Central memory CD8-positive, alpha-beta T cell (primary cell): ENCODE data around the gene YOD1.

Experiments
- ATAC-seq: fragments of 150-1000 bp; cut with Tn5 transposase; replicated peaks from 2 replicates; pipeline ENCODE4 v1.10.0; 2022; ENCODE audit warnings: mild to moderate bottlenecking, moderate FRiP score, moderate number of reproducible peaks; ENCODE audit not compliant: poor library complexity, severe bottlenecking; ENCODE audit errors: extremely low read depth
- DNase-seq, 2 donors: peaks; one replicate each; pipeline ENCODE4 v3.0.0; 2021; ENCODE audit warnings: low spot score in 2 of 2
- H3K27ac Mint-ChIP-seq: one replicate; pipeline ENCODE4 v1.8.0; 2022; ENCODE audit warnings: low read depth, mild to moderate bottlenecking, moderate library complexity, mixed read lengths
- H3K27me3 Mint-ChIP-seq: one replicate; pipeline ENCODE4 v1.8.0; 2022; ENCODE audit warnings: mixed read lengths
- H3K36me3 Mint-ChIP-seq: one replicate; pipeline ENCODE4 v1.8.0; 2022; ENCODE audit warnings: mild to moderate bottlenecking, moderate library complexity, mixed read lengths; ENCODE audit not compliant: insufficient read depth
- H3K4me1 Mint-ChIP-seq: one replicate; pipeline ENCODE4 v1.8.0; 2022; ENCODE audit warnings: mixed read lengths
- H3K4me3 Mint-ChIP-seq: one replicate; pipeline ENCODE4 v1.8.0; 2022; ENCODE audit warnings: mild to moderate bottlenecking, moderate library complexity, mixed read lengths
- H3K9me3 Mint-ChIP-seq: one replicate; pipeline ENCODE4 v1.8.0; 2022; ENCODE audit warnings: mixed read lengths

YOD1 gene

GRCh38 chr1:207069061-207069460 is 18.1 kb upstream of the YOD1 start:
- DNase-seq (no peak), ATAC-seq (no peak)
- Mint-ChIP-seq H3K9me3 (no peaks in the 10 kb centered on the region), H3K4me3 (no peak overlapping the region), H3K27ac (no peak overlapping the region), H3K4me1 (peaks cover 6% of the 10 kb centered on the region), H3K36me3 (peaks cover 1% of the 10 kb centered on the region), H3K27me3 (no peaks in the 10 kb centered on the region)

DNA sequence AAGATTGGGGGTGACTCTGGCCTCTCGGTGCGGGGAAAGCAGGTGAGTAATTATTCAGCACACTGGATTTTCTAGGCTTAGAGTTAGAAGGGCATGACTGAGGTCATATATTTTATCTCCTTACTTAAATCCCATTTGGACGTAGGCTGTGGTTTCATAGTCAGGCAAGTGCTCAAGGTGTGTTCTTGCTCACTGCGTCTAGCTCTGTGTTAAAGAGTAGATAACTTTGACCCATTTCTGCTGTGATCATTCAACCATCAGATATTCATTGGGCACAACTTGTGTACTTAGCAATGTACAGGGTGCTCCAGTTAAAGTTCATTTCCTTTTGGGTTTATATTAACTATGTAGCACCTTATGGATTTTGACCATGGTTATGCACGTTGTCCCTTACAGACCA is 16.7 kb upstream of the YOD1 start:
- DNase-seq (no peak), ATAC-seq (no peak)
- H3K27ac Mint-ChIP-seq: no peak overlapping the region
- no peaks in the 10 kb centered on the region for H3K9me3 Mint-ChIP-seq
- peaks cover 4% of the 10 kb centered on the region for H3K36me3 Mint-ChIP-seq
- H3K27me3 Mint-ChIP-seq: no peaks in the 10 kb centered on the region
- no peak overlapping the region for H3K4me3 Mint-ChIP-seq
- H3K4me1 Mint-ChIP-seq: peaks cover 6% of the 10 kb centered on the region

- DNase-seq (no peak), ATAC-seq (no peak)
- Mint-ChIP-seq H3K9me3 (no peaks in the 10 kb centered on the region), H3K36me3 (peaks cover 5% of the 10 kb centered on the region), H3K4me1 (peaks cover 6% of the 10 kb centered on the region), H3K27ac (no peak overlapping the region), H3K4me3 (no peak overlapping the region), H3K27me3 (no peaks in the 10 kb centered on the region)
Observed at GRCh38 chr1:207067185-207067584, 16.2 kb upstream of the YOD1 start.

DNA sequence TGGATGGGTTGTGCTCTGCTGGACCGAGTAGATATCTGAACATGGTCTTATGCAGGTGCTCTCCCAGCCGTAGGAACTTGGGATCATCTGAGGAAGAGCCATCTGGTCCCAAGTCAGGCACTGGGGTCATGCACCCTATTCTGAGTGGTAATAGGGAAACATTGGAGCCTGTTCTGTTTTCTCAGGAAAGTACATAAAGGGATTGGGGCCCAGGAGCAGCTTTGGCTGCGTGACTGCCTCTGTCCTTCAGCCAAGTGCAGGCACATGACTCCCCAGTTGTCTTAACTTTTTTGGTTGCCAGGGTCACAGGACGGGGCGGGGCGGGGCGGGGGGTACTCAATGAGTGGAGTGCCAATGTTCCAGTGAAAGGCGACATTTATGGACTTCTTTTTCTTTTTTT is 13.6 kb upstream of the YOD1 start:
- no peak for DNase-seq
- Mint-ChIP-seq H3K27ac (no peak overlapping the region), H3K9me3 (no peaks in the 10 kb centered on the region), H3K4me1 (no peaks in the 10 kb centered on the region), H3K27me3 (no peaks in the 10 kb centered on the region), H3K36me3 (peaks cover 6% of the 10 kb centered on the region), H3K4me3 (no peak overlapping the region)
- ATAC-seq: no peak

GRCh38 chr1:207063014-207063413 is 12.0 kb upstream of the YOD1 start:
- DNase-seq: no peak
- Mint-ChIP-seq H3K27ac (no peak overlapping the region), H3K36me3 (peaks cover 5% of the 10 kb centered on the region), H3K9me3 (no peaks in the 10 kb centered on the region), H3K27me3 (no peaks in the 10 kb centered on the region), H3K4me1 (no peaks in the 10 kb centered on the region), H3K4me3 (no peak overlapping the region)
- no peak for ATAC-seq

DNA sequence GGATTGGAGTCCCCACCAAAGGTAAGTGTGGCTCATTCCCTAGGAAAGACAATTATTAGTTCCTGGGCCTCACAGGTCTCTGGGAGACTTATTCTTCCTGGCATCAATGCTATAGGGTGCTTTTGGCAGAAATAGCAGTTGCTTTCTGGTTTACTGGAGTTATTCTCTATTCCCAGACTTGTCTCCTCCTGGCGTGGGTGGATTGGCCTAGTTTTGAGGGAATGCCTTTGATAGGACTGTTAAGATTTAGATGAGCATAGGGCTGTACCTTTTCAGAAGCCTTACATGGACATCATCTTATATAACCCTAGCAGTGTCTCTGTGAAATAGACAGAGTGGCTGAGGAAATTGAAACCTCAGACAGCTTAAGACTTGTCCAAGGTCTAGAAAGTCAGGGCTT is 11.1 kb upstream of the YOD1 start:
- ATAC-seq (no peak), DNase-seq (no peak)
- no peak overlapping the region for H3K4me3 Mint-ChIP-seq
- no peaks in the 10 kb centered on the region for H3K4me1 Mint-ChIP-seq
- H3K27me3 Mint-ChIP-seq: no peaks in the 10 kb centered on the region
- H3K36me3 Mint-ChIP-seq: peaks cover 5% of the 10 kb centered on the region
- H3K9me3 Mint-ChIP-seq: no peaks in the 10 kb centered on the region
- H3K27ac Mint-ChIP-seq: no peak overlapping the region

DNA sequence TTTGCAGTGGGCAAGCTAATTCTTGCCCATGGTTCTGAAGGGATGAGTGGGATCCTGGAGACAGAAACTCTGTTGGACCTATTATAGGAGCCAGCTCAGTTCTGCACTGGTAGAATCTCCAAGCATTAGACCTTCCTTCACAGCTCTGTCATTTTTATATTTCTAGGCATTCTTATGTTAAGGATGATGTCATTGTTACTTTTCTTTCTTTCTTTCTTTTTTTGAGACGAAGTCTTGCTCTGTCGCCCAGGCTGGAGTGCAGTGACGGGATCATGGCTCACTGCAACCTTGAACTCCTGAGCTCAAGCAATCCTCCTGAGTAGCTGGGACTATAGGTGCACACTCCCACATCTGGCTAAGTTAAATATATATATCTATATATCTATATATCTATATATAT is 9.6 kb upstream of the YOD1 start:
- Mint-ChIP-seq H3K4me1 (no peaks in the 10 kb centered on the region), H3K36me3 (peaks cover 5% of the 10 kb centered on the region), H3K4me3 (no peak overlapping the region), H3K27ac (no peak overlapping the region), H3K9me3 (no peaks in the 10 kb centered on the region), H3K27me3 (peaks cover 9% of the 10 kb centered on the region)
- ATAC-seq (no peak), DNase-seq (no peak)

- ATAC-seq: no peak
- peaks cover 9% of the 10 kb centered on the region for H3K27me3 Mint-ChIP-seq
Observed at GRCh38 chr1:207059881-207060280, 8.9 kb upstream of the YOD1 start.

GRCh38 chr1:207058878-207059867 is 8.2 kb upstream of the YOD1 start:
- ATAC-seq (no peak), DNase-seq (no peak)
- no peaks in the 10 kb centered on the region for H3K9me3 Mint-ChIP-seq
- no peaks in the 10 kb centered on the region for H3K4me1 Mint-ChIP-seq
- no peak overlapping the region for H3K4me3 Mint-ChIP-seq
- no peak overlapping the region for H3K27ac Mint-ChIP-seq
- peaks cover 5% of the 10 kb centered on the region for H3K36me3 Mint-ChIP-seq
- H3K27me3 Mint-ChIP-seq: peaks cover 9% of the 10 kb centered on the region

More at GRCh38 chr1:207059881-207060280, 8.9 kb upstream of the YOD1 start:
- DNase-seq: no peak
- H3K9me3 Mint-ChIP-seq: no peaks in the 10 kb centered on the region
- H3K36me3 Mint-ChIP-seq: peaks cover 5% of the 10 kb centered on the region
- H3K4me3 Mint-ChIP-seq: no peak overlapping the region
- H3K27ac Mint-ChIP-seq: no peak overlapping the region
- H3K4me1 Mint-ChIP-seq: no peaks in the 10 kb centered on the region

GRCh38 chr1:207058252-207058651 is 7.2 kb upstream of the YOD1 start:
- H3K9me3 Mint-ChIP-seq: no peaks in the 10 kb centered on the region
- no peak for ATAC-seq
- H3K27ac Mint-ChIP-seq: no peak overlapping the region
- DNase-seq: no peak
- H3K4me1 Mint-ChIP-seq: peaks cover 2% of the 10 kb centered on the region
- H3K4me3 Mint-ChIP-seq: no peak overlapping the region
- H3K36me3 Mint-ChIP-seq: peaks cover 3% of the 10 kb centered on the region
- H3K27me3 Mint-ChIP-seq: peaks cover 9% of the 10 kb centered on the region

DNA sequence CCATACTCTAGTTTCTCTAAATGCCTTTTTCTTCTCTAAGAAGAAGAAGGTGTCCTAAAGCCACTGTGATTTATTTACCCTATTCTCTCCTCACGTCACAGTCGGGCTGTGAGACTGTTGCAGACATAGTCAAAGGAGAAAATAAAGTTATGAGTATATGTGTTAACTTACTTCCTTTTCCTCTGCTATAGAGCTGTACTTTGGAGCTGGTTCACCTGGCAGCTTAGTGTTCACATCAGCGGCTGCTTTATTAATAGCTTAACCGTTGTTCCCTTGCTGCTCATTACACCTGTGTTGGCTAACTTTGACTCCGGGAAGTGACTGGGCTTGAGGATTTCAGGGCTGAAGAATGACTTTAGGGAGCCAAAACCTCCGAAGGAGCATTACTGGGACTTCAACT is 5.7 kb upstream of the YOD1 start:
- peaks cover 7% of the 10 kb centered on the region for H3K36me3 Mint-ChIP-seq
- no peak for ATAC-seq

GRCh38 chr1:207055386-207056001 is 4.5 kb upstream of the YOD1 start:
- DNase-seq: no peak
- no peak overlapping the region for H3K27ac Mint-ChIP-seq
- H3K9me3 Mint-ChIP-seq: no peaks in the 10 kb centered on the region
- H3K4me3 Mint-ChIP-seq: no peak overlapping the region
- ATAC-seq: no peak
- peaks cover 9% of the 10 kb centered on the region for H3K27me3 Mint-ChIP-seq
- peaks cover 11% of the 10 kb centered on the region for H3K36me3 Mint-ChIP-seq
- H3K4me1 Mint-ChIP-seq: peaks cover 28% of the 10 kb centered on the region

More for the DNA sequence above, 5.7 kb upstream of the YOD1 start:
- no peak for DNase-seq
- H3K27ac Mint-ChIP-seq: no peak overlapping the region
- H3K4me3 Mint-ChIP-seq: no peak overlapping the region
- no peaks in the 10 kb centered on the region for H3K9me3 Mint-ChIP-seq
- H3K27me3 Mint-ChIP-seq: peaks cover 9% of the 10 kb centered on the region
- H3K4me1 Mint-ChIP-seq: peaks cover 17% of the 10 kb centered on the region

DNA sequence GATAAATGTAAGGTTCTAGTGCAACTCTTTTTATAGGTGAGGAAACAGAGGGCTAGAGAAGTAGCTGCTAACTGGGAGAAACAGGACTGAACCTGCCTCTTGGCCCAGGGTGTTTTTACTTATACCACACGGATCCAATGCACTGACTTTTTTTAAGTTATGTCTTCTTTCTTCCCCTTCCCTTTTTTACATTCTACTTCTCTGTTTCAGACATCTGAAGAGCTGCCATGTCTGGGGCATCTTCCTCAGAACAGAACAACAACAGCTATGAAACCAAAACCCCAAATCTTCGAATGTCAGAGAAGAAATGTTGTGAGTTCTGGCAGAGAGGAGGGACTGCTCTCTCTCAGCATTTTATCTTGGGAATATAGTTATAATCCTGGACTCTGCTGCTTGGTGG is 3.5 kb upstream of the YOD1 start:
- no peak for ATAC-seq
- DNase-seq: no peak
- peaks cover 38% of the 10 kb centered on the region for H3K4me1 Mint-ChIP-seq
- H3K27me3 Mint-ChIP-seq: peaks cover 9% of the 10 kb centered on the region
- H3K27ac Mint-ChIP-seq: no peak overlapping the region
- no peaks in the 10 kb centered on the region for H3K9me3 Mint-ChIP-seq
- peaks cover 16% of the 10 kb centered on the region for H3K36me3 Mint-ChIP-seq
- H3K4me3 Mint-ChIP-seq: peak overlapping the region; percentile 100
